Left renal pelvis (tissue), 4 donors: ENCODE measurements around the gene TRIM43. TPM values are rescaled to one million over a fixed set of nuclear protein-coding genes. Genes with fewer than 3 reads are reported as not detected.
"Not testable (repeated sequence)": the region's sequence is repeated elsewhere in the genome, so short reads cannot be mapped to it uniquely, and the experiment has no call there.

Experiments
- DNase-seq, 4 donors: peaks; one replicate each; pipeline ENCODE4 v3.0.0-alpha.2; 2013; ENCODE audit warnings: low read depth in 4 of 4, low spot score in 3 of 4
- polyA plus RNA-seq, 4 donors: library from polyadenylated mRNA; unstranded; fragments of 120-200 nt; gene quantifications; one replicate each; pipeline ENCODE4 v1.2.1, GENCODE V29; 2013; ENCODE audit not compliant: insufficient read length in 4 of 4

TRIM43 gene
- polyA plus RNA-seq, 4 donors = 0.12 to 0.66 (median 0.40) TPM

DNA sequence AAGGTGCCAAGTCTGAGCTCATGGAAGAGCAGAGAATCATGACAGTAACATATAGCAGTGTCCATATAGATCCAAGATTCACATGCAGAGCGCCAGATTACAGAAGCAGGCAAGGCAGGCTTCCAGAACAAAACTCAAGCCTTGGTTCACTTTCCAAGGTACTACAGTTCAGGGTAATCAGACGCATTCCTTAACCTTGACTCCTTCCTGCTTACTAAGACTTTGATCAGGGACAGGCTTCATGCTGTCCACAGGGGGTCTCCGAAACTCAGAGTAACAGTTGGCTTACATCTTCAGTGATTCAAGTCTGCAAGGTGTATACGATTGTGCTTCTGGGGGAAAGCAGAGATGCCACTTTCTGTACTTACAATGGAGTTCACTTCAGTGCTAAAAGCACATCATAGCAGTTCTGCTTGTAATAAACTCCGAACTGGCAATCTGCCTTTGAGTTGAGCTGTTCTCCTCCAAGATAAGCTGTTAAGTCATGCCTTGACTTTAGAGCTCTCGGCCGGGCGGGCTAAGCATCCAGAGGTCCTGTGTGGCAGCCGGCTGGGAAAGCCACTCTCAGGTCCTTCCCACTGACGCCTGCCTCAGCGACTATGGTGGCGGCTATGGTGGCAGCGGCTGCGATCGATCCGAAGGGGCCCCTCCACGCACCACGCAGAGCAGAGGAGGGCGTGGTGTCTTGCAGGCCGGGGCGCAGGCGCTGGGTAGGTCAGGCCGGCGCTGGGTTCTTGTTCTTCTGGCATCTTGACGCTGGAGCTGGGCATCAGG lies 48.9 kb downstream of the TRIM43 start:
- DNase-seq = not testable (repeated sequence)

DNA sequence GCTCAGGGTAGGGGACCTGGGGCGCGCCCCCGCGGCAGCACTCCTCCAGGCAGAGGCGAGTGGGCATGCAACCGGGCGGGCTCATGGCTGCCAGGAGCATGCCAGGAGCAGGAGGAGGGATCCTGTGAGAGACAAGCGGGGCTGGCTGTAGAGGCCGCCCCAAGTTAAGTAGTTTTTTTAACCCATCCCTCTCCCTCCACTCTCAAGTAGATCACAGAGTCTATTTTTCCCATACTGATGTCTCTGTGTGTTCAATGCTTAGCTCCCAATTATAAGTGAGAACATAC lies 49.4 kb downstream of the TRIM43 start:
- not testable (repeated sequence) for DNase-seq

DNA sequence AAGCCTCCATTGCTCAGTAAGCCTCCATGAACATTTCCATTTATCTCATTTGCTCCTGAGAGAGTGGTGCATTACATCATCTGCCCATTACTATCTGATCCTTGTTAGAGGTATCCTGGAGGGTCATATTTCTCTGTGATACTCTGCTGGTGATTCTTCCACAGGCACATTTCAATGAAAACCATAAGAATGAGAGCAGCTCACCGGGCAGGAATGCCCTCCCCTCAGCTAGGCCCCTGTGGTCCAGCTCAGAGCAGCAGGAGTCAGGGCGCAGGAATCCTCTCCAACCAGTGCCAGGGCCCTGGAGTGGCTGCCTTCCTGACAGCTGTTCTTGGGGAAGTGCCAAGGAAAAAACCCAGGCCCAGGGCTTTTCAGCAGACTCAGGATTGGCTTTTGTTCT lies 50.0 kb downstream of the TRIM43 start:
- DNase-seq = not testable (repeated sequence)

DNA sequence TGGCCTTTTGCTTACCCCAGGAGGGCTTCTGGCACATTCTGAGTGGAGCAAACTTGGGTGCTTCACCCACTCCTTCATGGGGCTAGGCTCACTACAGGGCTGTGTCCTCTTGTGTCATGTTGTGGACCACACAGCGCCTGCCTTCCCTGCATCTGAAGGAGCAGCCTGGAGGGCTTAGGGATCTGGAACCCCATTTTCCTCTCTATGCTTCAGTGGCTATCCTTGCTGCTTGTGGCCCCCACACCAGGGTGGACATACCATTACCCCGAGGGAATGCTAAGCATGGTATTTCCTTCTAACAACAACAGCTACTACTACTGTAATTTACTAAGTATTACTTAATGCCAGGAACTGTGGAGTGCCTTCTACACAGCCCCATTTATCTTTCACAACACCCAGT lies 50.6 kb downstream of the TRIM43 start:
- not testable (repeated sequence) for DNase-seq

DNA sequence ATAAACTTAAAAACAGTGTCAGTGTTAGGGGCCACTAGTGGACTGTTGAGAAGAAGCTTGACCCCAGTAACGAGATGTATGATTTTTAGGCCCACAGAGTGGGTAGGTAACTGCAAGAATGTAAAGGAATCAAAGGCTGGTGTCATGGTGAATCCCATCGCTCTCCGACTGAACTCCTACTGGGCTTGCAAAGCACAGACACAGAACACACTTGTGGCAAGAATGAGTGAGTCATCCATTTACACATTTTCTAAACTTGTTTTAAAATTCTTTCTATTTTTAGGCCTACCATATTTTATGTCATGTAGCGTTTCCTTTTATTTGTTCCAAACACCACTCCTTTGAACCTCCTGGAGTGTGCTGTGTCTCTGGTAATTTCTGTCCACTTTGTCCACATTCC lies 51.1 kb downstream of the TRIM43 start:
- DNase-seq = not testable (repeated sequence)

DNA sequence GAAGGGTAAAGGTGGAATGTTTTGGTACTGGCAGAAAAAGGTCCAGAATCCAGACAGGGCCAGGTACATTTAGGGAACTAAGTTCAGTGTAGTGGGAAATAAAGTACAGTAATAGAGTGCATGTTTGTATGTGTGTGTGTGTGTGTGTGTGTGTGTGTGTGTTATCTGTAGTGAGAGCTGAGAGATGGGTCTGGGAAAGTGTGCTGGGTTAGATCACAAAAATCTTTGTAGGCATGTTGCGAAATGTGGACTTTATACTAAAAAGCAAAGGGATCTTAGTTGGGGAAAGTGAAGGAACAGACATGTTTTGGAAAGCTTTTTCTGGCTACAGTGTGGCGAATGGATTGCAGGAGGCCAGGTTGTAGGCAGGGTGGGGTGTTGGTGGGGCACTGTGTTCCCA lies 53.5 kb downstream of the TRIM43 start:
- not testable (repeated sequence) for DNase-seq

DNA sequence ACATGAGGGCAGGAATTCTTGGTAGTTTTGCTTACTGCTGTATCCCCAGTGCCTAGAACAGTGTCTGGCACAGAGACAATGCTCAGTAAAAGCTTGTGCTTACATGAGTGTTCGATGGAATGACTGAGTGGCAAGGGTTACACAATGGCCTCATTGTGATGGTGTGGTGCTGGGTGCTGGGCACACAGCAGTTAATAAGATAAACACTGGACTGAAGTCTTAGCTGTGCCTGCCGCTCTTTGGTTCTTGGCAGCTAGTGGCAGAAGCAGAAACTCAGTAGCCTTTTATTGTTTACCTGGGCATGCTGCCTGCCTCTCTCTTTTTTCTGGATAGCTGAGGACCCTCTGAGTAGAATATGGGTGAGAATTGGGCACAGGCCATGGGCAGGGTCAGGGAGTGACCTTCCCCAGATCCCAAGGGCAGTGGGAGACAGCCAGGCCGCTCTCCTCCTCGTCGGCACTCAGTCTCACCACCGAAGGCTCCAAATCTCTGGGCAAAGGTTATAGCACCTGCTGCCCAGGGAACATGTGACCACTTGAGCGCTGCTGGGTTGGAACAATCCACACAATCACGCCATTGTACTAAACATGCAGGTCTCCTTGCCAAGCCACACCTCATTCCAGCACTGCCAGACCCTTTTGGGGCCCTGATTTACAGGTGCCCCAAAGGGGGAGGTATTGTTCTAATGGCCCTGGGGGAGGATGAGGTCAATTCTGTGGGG lies 54.6 kb downstream of the TRIM43 start:
- DNase-seq = not testable (repeated sequence)

DNA sequence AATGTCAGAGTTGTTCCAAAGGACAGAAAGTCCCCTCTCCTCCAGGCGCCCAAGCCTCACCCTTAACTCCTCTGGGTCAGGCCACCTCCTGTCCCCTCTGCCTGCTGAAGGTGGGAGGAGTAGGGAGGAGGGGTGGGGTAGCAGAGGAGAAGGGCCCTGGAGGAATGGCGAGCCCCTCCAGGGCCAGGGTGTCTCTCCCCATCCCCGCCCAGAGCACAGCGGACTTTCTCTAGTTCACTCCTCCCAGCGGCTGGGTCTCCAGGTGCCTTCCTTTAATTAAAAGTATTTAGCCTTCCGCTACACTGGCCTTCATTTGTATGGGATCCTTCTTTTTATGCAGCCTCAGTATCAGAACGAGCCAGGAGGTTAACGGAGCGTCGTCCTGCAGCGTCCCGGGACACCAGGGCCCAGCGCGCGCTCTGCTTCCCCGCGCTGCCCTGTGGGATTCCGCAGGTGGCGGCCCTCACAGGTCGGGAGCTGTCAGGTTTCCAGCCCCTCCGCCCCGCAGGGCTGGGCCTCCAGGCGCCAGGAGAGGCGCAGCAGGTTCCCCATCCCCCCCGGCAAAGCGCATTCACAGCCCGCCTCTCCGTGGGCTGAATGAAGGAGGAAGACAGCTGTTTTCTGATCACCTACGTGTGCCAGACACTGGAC lies 57.2 kb downstream of the TRIM43 start:
- DNase-seq = not testable (repeated sequence)

Other genes starting within 250 kb of the TRIM43 start
- 10 to 100 TPM; 29.8 to 51.5 (median 35.5) TPM for gene FAHD2A, start 189.3 kb upstream of the TRIM43 start, polyA plus RNA-seq
- gene TRIM43B, start 107.2 kb upstream of the TRIM43 start, polyA plus RNA-seq = under 1 TPM in 1 of 4 donors, not detected in 3; 0.67 TPM